GM10248 (cell line): ENCODE measurements around the gene RAD51B.

Source experiments
- CTCF ChIA-PET: fragments of 300-600 bp; sonication (Branson Sonifier 250); formaldehyde crosslinking; extraction: SDS; loops from one replicate; lab custom pipeline; 2021; ENCODE audit warnings: antibody characterized with exemption; lab: Yijun Ruan, JAX
- POLR2A ChIA-PET: fragments of 350-650 bp; sonication (Branson Sonifier 250); formaldehyde crosslinking; extraction: SDS; loops from one replicate; lab custom pipeline; 2020; ENCODE audit warnings: antibody characterized with exemption; lab: Yijun Ruan, JAX
- DNase-seq: peaks from one replicate; pipeline ENCODE4 v3.0.0; 2012; ENCODE audit errors: extremely low spot score
- TF ChIP-seq, protein P1 (sequence below): IDR thresholded peaks from 2 replicates; pipeline ENCODE4 v1.5.1; 2012; ENCODE audit warnings: mild to moderate bottlenecking, low read depth; ENCODE audit errors: extremely low read depth, missing control alignments, control extremely low read depth

Gene RAD51B

DNA sequence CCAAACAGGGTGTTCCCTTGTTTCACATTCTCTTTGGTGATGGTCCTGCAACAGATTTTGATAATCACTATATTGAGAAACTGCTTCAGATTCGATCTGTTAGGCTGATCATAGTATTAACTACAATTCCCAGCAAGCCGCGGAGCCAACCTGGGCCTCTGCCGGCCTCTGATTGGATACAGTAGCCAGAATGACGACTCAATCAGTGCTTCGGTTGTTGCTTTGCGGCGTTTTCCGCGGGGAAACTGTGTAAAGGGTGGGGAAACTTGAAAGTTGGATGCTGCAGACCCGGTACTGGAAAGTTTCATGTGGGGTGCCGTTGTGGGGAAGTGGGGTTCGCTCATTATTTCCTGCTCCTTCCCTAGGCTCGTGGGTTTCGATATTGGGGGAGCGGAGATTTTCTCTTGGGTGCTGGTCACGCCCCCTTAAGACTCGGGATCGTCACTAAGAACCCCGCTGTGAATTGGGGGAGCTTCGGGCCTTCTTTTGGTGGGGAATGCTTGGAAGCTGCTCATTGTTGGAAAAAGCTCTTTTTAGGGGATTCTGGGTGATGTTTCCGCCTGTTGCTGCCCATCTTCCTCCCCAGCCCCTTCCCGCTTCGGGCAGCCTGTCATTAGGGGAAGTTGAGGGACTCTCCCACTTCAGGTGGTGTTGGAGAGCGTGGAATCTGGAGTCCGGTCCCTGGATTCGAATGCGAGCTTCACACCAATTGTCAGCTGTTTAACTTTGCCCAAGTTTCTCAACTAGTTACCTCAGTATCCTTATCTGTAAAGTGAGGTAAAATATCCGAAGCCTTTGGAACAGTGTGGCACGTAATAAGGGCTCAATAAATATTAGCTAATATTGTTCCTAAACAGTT is at the start of gene RAD51B:
Gene RAD51B, plus strand, starts transcription at position 217 of the 859 bp plus-strand sequence.
- TF ChIP-seq, protein P1, sequence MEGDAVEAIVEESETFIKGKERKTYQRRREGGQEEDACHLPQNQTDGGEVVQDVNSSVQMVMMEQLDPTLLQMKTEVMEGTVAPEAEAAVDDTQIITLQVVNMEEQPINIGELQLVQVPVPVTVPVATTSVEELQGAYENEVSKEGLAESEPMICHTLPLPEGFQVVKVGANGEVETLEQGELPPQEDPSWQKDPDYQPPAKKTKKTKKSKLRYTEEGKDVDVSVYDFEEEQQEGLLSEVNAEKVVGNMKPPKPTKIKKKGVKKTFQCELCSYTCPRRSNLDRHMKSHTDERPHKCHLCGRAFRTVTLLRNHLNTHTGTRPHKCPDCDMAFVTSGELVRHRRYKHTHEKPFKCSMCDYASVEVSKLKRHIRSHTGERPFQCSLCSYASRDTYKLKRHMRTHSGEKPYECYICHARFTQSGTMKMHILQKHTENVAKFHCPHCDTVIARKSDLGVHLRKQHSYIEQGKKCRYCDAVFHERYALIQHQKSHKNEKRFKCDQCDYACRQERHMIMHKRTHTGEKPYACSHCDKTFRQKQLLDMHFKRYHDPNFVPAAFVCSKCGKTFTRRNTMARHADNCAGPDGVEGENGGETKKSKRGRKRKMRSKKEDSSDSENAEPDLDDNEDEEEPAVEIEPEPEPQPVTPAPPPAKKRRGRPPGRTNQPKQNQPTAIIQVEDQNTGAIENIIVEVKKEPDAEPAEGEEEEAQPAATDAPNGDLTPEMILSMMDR, result no peak
- peak; percentile 88 for DNase-seq
- POLR2A ChIA-PET, result no interaction called here
- CTCF ChIA-PET, result no interaction called here

DNA sequence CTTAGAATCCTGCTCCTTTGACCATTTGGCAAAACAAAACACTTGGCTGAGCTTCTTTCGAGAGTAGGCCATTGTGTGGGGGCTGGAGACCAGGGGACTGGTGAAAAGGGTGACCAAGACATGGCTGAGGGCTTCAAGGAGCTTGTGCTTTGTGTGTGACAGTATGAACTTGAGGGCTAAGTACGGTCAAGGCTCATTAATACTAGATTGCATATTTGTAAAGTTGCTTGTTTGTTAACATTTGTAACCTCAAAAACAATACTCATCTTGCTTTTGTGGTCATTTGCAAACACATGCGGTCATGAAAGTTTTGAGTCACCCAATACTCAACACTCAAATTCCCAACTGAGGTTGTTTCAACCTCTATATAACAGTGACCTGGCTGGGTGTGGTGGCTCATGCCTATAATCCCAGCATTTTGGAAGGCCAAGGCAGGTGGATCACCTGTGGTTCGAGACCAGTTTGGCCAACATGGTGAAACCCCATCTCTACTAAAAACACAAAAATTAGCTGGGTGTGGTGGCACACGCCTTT is 45.7 kb upstream of the RAD51B start:
- no peak for DNase-seq
- CTCF ChIA-PET, result interaction anchor here (0.9 to 1.2 kb wide), 2 partner anchors 13 to 22 kb away, joined by 3 read pairs; no protein-coding TSS in a partner anchor
- TF ChIP-seq, protein P1, result no peak
- POLR2A ChIA-PET, result no interaction called here

DNA sequence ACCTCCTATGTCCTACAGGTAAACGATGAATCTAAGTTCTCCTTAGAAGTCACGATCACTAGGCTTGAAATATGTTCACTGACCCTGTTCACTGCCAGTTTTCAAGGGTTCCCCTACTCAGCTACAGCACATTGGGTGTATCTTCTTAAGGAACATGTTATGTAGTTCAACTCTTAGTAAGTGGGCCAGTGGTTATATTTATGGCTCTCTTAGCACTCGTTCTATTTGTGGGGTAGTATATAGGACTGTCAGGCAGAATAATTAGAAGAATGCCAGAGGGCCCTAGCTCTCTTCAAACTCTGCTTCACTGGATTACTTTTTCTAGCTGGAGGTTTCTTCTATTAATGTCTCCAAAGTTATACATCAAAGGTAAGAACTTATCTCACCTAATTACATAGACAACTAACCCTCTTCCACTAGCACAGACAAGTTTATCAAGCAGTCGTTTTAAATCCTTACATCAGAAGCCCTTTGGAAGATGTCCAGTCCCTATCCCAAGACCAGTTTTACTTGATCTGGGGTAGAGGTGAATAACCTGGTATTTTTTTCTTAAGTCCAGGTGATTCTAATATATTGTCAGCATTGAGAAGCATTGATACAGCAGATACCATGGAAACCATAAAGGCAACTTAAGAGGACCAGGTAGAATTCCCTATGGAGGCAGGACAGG is 42.8 kb upstream of the RAD51B start:
- CTCF ChIA-PET, result interaction anchor here (1.1 to 1.2 kb wide), 2 partner anchors 9 to 21 kb away, joined by 3 to 4 read pairs; no protein-coding TSS in a partner anchor
- POLR2A ChIA-PET, result interaction anchor here (0.7 kb wide), 1 partner anchor 18 kb away, joined by 5 read pairs; no protein-coding TSS in a partner anchor
- TF ChIP-seq, protein P1, result no peak

DNA sequence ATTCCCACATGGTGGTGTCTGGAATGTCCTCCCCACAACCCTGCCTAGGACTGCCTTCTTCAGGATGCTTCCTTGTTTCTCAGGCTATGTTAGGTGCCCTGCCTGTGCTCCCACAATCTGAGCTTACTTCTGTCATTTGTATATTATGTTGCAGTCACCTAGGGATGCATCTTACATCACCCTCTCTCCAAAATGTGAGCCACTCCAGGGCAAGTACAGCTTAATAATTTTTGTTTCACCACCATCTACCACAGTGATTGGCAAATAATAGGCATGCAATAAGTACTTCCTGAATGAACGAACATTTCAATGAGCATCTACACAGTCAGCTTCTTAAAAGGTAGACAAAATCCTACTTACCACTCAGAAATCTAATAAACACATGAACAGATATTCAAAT is 40.8 kb upstream of the RAD51B start:
- ChIA-PET POLR2A (no interaction called here), CTCF (interaction anchor here (1.7 kb wide), 2 partner anchors 10 to 74 kb away, joined by 3 to 4 read pairs; no protein-coding TSS in a partner anchor)
- TF ChIP-seq, protein P1, result no peak
- DNase-seq, result no peak

More for the DNA sequence above, 42.8 kb upstream of the RAD51B start:
- no peak for DNase-seq

DNA sequence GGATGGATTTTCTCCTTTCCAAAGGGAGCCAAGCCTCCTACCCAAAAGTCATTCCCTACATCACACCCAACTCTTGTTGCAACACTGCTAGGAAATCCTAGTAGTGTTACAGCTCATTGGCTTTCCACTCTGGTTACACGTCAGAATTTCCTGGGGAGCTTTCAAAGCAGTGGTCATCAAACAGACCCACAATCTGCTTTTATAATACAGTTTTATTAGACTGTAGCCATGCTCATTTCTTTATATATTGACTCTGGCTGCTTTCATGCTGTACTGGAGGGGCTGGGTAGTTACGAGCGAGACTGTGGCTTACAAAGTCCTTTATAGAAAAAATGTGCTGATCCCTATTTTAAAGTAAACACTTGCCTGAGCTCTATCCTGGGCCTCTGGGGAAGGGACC is 37.5 kb upstream of the RAD51B start:
- no peak for DNase-seq
- POLR2A ChIA-PET, result no interaction called here
- TF ChIP-seq, protein P1, result no peak
- CTCF ChIA-PET, result interaction anchor here (1.4 kb wide), 1 partner anchor 13 kb away, joined by 7 read pairs; no protein-coding TSS in a partner anchor

DNA sequence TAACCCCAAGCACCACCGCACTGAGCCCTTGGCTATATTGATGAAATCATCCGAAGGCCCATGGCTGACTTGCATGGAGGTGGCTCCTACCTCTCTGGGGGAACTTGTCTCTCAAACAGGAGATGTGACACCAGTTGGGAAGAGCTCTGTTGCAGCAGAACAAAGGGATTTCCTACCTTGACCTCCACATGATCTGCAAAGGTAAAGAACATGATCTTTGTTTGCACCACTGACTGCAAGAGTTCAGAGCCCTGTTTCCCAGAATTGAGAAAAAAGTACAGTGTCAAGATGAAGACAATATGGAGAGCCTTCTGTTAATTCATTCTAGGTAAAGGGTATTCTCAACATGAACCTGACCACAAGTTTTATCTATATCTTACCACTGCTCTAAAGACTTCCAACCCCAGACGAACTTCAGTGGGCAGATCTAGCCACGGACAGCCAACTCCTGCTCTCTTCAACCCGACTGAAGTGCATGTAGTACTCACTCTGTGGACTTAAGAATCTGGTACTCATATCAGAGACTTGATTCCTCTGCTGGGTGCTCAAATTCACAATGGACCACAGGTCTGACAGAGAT is 35.2 kb upstream of the RAD51B start:
- DNase-seq, result no peak
- ChIA-PET CTCF (interaction anchor here (1.3 kb wide), 1 partner anchor 12 kb away, joined by 3 read pairs; no protein-coding TSS in a partner anchor), POLR2A (no interaction called here)
- TF ChIP-seq, protein P1, result no peak
